HL-60 (cell line): ENCODE data around the gene ADARB1.

Source experiments
- CTCF ChIP-seq: IDR thresholded peaks from one replicate; pipeline ENCODE4 v1.5.1; 2011; ENCODE audit warnings: low read length, control low read depth, inconsistent platforms; ENCODE audit not compliant: insufficient read depth
- GABPA ChIP-seq: IDR thresholded peaks from 2 replicates; pipeline ENCODE4 v1.6.1; 2012; ENCODE audit warnings: low read depth
- POLR2AphosphoS5 ChIP-seq: IDR thresholded peaks from 2 replicates; pipeline ENCODE4 v1.6.1; 2012; ENCODE audit warnings: low read depth
- REST ChIP-seq: IDR thresholded peaks from 2 replicates; pipeline ENCODE4 v1.6.1; 2012; ENCODE audit warnings: low read depth; ENCODE audit not compliant: insufficient replicate concordance
- SPI1 ChIP-seq: IDR thresholded peaks from 2 replicates; pipeline ENCODE4 v1.6.1; 2012; ENCODE audit warnings: low read depth, mild to moderate bottlenecking, borderline replicate concordance

DNA sequence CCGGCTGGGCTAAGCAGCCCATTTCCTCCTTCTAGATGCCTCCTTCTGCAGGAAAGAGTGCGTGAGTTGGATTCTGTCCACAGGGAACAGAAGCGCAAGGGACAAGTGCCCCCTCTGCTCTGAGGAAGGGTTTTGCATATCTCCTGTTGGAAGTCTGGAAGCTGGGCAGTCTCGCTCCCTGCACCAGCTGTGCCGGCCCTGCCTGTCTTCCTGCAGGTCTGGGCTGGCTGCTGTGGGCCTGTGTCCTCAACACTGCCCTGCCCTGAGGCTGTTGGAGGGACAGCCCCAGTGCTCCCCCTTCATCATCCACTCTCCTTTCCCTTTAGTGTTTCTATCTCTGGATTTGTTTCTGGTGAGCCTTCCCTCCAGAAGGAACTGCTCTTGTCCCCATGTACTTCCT is 21.8 kb downstream of the ADARB1 start:
- TF ChIP-seq CTCF (no peak), POLR2AphosphoS5 (no peak), GABPA (no peak), REST (no peak), SPI1 (no peak)
